Hippocampal formation (tissue), 2 donors: Measurements from ENCODE around the gene HSD3B2.

Source experiments
- DNase-seq, 2 donors: peaks; one replicate each; lab custom pipeline; 2025; lab: John Stamatoyannopoulos, UW

Gene HSD3B2

DNA sequence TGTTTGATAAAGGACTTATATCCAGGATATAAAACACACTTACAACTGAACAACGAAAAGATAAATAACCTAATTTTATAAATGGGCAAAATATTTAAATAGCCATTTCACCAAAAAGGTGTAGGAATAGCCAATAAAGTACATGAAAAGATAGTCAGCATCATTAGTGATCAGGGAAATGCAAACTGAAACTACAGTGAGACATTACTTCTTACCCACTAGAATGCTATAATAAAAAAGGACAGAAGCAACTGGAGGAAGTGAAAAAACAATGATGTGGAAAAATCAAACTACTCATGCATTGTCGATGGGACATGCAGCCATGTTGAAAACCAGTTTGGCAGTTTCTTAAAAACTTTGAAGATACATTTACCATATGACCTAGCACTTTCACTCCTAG lies 48.6 kb downstream of the HSD3B2 start:
- no peak for DNase-seq

DNA sequence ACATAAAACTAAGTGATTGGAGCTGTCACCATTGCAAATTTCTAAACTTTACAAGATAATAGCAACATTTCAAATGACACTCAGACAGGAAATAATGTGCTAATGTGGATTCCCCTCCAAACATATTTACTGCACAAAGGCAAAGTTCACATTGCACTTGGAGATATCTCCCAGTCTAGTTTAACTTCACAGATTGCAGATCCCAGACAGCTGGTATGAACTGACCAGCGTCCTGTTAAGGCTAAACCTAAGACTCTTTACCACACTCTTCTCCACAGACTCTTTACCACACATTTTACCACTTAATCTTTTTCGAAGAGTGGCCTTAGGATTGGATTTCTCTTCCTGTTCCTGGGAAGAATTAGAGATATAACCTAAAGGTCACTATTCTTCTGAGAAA lies 51.5 kb downstream of the HSD3B2 start:
- DNase-seq = no peak

GRCh38 chr1:119467219-119467618 lies 52.3 kb downstream of the HSD3B2 start:
- DNase-seq = no peak

- DNase-seq = no peak
These were observed 53.1 kb downstream of the HSD3B2 start for GRCh38 chr1:119467857-119468668.

DNA sequence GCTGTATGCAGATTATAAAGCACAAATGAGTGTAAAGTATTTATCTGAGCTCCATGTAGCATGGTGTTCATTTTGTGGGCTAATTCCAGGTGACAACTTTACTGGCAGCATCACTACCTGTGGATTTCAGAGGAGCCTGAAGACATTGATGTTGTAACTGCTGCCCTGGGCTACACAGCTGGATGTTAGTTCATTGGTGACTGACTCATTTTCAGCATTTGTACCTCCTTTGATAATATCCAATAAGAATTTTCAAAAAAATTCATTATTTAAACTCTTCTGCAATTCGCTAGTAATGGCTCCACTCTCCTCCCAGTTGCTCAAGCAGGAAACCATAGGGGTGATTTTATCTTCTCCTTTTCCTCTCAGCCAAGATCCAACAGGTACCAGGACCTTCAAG lies 54.8 kb downstream of the HSD3B2 start:
- DNase-seq = no peak

DNA sequence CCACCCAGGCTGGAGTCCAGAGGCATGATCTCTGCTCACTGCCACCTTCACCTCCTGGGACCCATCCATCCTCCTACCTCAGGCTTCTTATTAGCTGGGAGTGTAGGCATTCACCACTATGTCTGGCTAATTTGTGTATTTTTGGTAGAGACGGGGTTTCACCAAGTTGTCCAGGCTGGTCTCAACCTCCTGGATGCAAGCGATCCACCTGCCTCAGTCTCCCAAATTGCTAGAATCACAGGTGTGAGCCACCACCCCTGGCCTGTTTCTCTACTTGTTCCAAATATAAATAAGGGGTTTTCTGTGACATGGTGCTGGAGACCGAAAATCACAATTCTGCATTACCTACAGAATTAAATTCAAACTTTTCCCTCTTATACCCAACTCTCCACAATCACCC lies 55.4 kb downstream of the HSD3B2 start:
- no peak for DNase-seq

GRCh38 chr1:119470958-119471357 lies 56.0 kb downstream of the HSD3B2 start:
- DNase-seq = no peak

DNA sequence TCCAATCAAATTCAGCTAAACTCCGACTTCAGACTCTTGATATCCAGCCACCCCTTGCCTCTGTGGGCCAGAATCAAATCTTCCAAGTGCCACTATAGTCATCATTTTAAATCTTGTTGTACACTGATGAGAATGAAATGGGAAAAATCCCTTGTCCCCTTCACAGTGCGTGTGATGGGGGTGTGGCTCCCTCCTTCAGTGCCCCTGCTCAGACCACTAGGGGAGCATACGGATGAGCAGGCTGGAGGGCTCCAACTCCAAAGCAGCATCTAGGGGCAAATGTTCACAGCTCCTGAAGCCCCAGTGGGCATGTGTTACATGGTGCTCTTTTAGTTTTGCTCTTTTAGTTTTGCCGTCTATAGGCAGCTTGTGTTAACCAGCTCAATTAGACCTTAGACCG lies 56.6 kb downstream of the HSD3B2 start:
- DNase-seq = no peak

- DNase-seq = no peak
These were observed 57.3 kb downstream of the HSD3B2 start for GRCh38 chr1:119472080-119472818.
